Activated T-helper 1 cell treated with anti-CD3 and anti-CD28 coated beads, Interleukin-2, amount 50 U/mL, for 16 hours (primary cell): Measurements from ENCODE around the gene TKT.
"Not testable (repeated sequence)": the region's sequence is repeated elsewhere in the genome, so short reads cannot be mapped to it uniquely, and the experiment has no call there.

Source experiments
- DNase-seq, 2 donors: peaks; one replicate each; pipeline ENCODE4 v3.0.0-alpha.2; 2020; ENCODE audit warnings: low read depth in 1 of 2, low spot score in 1 of 2

TKT gene

GRCh38 chr3:53255775-53256703 is at the start of gene TKT:
Gene TKT, minus strand, starts transcription at chr3:53256022. Its CDS starts 80 bp downstream, at chr3:53255942.
- DNase-seq, result peak; percentile 57 to 66

- DNase-seq, result no peak
Measured at GRCh38 chr3:53303957-53304356, 48.1 kb upstream of the TKT start.

GRCh38 chr3:53303549-53303948 is 47.7 kb upstream of the TKT start:
- DNase-seq, result no peak

GRCh38 chr3:53300826-53301225 is 45.0 kb upstream of the TKT start:
- no peak for DNase-seq

GRCh38 chr3:53299611-53300023 is 43.8 kb upstream of the TKT start:
- DNase-seq, result not testable (repeated sequence)

- no peak for DNase-seq
Measured at GRCh38 chr3:53295410-53295809, 39.6 kb upstream of the TKT start.

GRCh38 chr3:53293867-53294266 is 38.0 kb upstream of the TKT start:
- DNase-seq, result no peak

GRCh38 chr3:53288214-53288613 is 32.4 kb upstream of the TKT start:
- no peak for DNase-seq

- no peak for DNase-seq
Measured at GRCh38 chr3:53287131-53287629, 31.4 kb upstream of the TKT start.

- DNase-seq, result no peak
Measured at GRCh38 chr3:53286727-53287126, 30.9 kb upstream of the TKT start.

- no peak for DNase-seq
Measured at GRCh38 chr3:53282581-53282980, 26.8 kb upstream of the TKT start.

GRCh38 chr3:53278667-53279066 is 22.8 kb upstream of the TKT start:
- no peak for DNase-seq

- no peak for DNase-seq
Measured at GRCh38 chr3:53274938-53275605, 19.2 kb upstream of the TKT start.

GRCh38 chr3:53273146-53273670 is 17.4 kb upstream of the TKT start:
- no peak for DNase-seq

- no peak for DNase-seq
Measured at GRCh38 chr3:53269888-53270880, 14.4 kb upstream of the TKT start.

- DNase-seq, result not testable (repeated sequence)
Measured at GRCh38 chr3:53269193-53269592, 13.4 kb upstream of the TKT start.

- DNase-seq, result no peak
Measured at GRCh38 chr3:53267766-53268165, 11.9 kb upstream of the TKT start.

- no peak for DNase-seq
Measured at GRCh38 chr3:53264718-53265117, 8.9 kb upstream of the TKT start.

GRCh38 chr3:53263907-53264306 is 8.1 kb upstream of the TKT start:
- no peak for DNase-seq

GRCh38 chr3:53261712-53262111 is 5.9 kb upstream of the TKT start:
- DNase-seq, result no peak
